HG03342 (cell line): ENCODE measurements around the gene CACNA1B.
"Not testable (repeated sequence)": the region's sequence is repeated elsewhere in the genome, so short reads cannot be mapped to it uniquely, and the experiment has no call there.

Experiments used
- ATAC-seq: cut with Tn5 transposase; IDR thresholded peaks from one replicate; pipeline ENCODE4 v1.9.1; 2021; ENCODE audit warnings: mild to moderate bottlenecking, moderate library complexity; ENCODE audit not compliant: unreplicated experiment

CACNA1B gene

GRCh38 chr9:138010861-138011260 lies 133.3 kb downstream of the CACNA1B start:
- ATAC-seq, result no peak

DNA sequence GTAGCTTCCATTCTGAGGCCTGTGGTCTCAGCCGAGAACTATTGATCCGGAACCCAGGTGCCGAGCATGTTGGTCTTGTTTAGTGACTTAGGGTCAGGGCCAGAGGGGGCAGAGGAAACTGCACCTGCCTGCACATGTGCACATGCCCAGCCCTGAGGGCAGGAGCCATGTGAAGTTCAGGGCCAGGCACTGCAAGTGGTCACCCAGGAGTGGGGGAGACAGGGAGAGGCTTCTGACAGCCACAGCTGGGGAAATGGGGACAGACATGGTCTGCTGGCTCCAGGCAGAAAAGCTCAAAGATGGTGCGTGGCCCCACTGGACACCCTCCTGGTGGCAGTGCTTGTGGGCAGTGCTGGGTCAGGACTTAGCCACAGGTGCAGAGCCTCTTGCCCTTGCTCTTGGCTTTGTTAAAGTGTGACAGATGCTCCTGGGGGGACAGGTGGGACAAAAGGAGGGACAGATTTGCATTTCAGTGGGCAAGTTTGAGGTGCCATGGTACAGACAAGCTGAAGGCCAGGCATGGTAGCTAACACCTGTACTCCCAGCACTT lies 134.4 kb downstream of the CACNA1B start:
- no peak for ATAC-seq

GRCh38 chr9:138013273-138013672 lies 135.7 kb downstream of the CACNA1B start:
- ATAC-seq, result no peak

- ATAC-seq, result no peak
Observed at GRCh38 chr9:138013836-138014562, 136.4 kb downstream of the CACNA1B start.

- no peak for ATAC-seq
Observed at GRCh38 chr9:138014563-138014945, 137.0 kb downstream of the CACNA1B start.

- no peak for ATAC-seq
Observed at GRCh38 chr9:138015021-138015829, 137.6 kb downstream of the CACNA1B start.

DNA sequence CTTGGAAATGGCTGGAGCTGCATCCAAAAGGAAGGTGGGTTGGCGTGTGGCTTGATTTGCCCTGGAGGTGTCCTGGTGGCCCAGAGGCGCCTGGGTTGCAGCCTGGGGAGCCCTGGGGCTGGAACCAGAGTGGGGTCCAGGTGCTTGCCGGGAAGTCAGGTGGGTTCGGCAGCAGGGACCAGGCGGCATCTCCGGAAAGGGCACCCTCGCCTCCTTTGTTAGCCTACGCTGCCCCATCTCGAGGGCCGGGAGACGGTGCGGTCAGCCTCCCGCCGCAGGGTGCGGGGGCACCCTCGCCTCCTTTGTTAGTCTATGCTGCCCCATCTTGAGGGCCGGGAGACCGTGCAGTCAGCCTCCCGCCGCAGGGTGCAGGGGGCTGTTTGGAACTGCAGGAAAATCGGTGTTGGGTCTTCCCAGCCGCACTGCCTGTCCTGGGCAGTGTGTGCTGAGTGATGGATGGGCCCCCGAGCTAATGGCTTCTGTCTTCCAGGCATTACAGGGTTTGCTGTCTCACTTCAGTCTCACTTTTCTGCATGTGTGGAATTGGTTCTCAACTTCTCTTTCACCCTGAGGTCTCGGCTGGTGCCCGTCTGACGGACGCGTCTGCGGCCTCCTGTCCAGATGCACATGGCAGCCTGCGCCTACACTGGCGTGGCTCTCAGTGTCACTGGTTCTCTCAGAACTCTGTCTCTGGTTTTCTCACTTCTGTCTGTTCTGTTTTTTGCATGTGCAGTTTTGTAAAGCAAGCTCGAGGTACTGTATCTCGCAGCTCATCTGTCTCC lies 139.0 kb downstream of the CACNA1B start:
- no peak for ATAC-seq

DNA sequence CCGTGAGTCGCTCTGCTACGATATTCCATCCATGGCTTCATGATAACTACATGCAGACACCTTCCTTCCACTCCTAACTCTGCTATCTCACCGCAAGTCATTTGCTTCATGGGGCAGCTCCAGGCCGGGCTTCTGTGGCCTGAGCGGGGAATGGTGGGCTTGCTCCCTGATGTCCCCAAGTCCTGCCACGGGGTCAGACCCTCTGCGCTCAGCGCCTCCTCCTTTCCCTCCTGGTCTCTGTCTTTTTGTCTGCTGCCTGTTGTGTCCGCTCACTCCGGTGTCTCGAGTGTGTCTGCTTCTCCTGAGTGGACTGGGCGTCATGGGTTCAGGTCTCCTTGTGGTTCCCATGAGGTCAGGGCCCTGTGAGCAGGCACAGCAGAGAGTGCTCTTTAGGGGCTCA lies 139.6 kb downstream of the CACNA1B start:
- no peak for ATAC-seq

GRCh38 chr9:138019514-138019913 lies 141.9 kb downstream of the CACNA1B start:
- not testable (repeated sequence) for ATAC-seq

GRCh38 chr9:138020120-138020794 lies 142.7 kb downstream of the CACNA1B start:
- no peak for ATAC-seq

- ATAC-seq, result no peak
Observed at GRCh38 chr9:138020795-138021182, 143.2 kb downstream of the CACNA1B start.

GRCh38 chr9:138021251-138022056 lies 143.9 kb downstream of the CACNA1B start:
- no peak for ATAC-seq

GRCh38 chr9:138022121-138022741 lies 144.6 kb downstream of the CACNA1B start:
- no peak for ATAC-seq

DNA sequence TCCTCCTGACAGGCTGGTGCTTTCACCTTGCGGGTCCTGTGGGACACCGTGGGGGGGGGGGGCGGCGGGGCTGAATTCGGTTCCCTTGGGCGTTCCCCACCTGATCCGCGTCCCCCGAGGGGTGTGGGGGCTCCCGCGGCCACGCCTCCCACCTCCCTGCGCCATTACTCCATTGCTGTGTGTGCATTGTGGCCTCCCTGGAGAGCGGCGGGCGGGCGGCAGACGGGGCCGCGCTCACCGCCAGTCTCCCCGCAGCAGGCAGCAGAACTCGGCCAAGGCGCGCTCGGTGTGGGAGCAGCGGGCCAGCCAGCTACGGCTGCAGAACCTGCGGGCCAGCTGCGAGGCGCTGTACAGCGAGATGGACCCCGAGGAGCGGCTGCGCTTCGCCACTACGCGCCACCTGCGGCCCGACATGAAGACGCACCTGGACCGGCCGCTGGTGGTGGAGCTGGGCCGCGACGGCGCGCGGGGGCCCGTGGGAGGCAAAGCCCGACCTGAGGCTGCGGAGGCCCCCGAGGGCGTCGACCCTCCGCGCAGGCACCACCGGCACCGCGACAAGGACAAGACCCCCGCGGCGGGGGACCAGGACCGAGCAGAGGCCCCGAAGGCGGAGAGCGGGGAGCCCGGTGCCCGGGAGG lies 145.3 kb downstream of the CACNA1B start:
- no peak for ATAC-seq

DNA sequence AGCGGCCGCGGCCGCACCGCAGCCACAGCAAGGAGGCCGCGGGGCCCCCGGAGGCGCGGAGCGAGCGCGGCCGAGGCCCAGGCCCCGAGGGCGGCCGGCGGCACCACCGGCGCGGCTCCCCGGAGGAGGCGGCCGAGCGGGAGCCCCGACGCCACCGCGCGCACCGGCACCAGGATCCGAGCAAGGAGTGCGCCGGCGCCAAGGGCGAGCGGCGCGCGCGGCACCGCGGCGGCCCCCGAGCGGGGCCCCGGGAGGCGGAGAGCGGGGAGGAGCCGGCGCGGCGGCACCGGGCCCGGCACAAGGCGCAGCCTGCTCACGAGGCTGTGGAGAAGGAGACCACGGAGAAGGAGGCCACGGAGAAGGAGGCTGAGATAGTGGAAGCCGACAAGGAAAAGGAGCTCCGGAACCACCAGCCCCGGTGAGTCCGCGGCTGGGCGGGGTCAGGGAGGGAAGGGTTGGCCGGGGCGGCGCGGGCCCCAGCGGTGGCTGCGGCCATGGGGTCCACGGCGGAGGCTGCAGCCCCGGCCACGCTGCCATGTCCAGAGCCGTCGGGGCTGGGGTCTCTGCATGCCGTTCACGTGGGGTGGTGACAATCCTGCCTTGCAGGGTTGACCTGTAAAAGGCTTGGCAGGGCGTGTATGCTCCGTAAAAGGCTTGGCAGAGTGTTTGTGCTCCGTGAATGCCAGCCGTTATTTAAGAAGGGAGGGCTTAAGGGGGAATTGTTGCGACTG lies 146.0 kb downstream of the CACNA1B start:
- no peak for ATAC-seq

- no peak for ATAC-seq
Observed at GRCh38 chr9:138024131-138024530, 146.5 kb downstream of the CACNA1B start.

DNA sequence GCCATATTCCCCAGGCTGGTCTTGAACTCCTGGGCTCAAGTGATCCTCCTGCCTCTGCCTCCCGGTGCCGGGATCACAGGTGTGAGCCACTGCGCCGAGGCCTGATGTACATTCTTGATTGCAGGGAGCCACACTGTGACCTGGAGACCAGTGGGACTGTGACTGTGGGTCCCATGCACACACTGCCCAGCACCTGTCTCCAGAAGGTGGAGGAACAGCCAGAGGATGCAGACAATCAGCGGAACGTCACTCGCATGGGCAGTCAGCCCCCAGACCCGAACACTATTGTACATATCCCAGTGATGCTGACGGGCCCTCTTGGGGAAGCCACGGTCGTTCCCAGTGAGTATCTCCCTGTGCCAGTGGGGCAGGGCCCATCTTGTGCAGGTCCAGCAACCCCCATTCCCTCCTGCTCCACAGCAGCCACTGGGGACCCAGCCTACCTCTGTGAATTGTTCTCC lies 147.3 kb downstream of the CACNA1B start:
- no peak for ATAC-seq

DNA sequence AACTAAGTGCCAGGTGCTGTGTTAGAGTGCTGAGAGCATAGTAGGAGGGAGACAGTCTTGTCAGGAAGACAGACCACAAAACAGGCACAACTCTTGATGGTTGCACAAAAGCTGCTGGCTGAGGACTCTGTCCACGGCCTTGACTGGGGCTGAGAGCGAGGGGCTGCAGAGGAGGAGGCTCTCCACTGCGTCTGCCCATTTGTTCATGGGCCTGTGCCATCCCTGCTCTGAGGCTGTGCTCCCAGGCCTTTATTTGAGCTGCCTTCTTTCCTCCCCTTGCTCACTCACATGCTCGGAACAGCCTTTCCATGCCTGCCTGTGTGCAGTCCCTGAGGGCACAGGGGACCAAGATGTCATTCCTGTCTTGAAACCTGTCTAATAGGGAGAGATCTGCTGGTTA lies 147.8 kb downstream of the CACNA1B start:
- ATAC-seq, result no peak
